Measurements from ENCODE around the gene MAN1A2. TPM values are rescaled to one million over a fixed set of nuclear protein-coding genes. Genes with fewer than 3 reads are reported as not detected.

MAN1A2 gene
- total and polyA plus RNA-seq, 9 of the 15 experiments (the other 6 are each of a cell fraction or from before 2014, with no cell fraction given), result 4.2 to 38.4 (median 18.7) TPM

DNA sequence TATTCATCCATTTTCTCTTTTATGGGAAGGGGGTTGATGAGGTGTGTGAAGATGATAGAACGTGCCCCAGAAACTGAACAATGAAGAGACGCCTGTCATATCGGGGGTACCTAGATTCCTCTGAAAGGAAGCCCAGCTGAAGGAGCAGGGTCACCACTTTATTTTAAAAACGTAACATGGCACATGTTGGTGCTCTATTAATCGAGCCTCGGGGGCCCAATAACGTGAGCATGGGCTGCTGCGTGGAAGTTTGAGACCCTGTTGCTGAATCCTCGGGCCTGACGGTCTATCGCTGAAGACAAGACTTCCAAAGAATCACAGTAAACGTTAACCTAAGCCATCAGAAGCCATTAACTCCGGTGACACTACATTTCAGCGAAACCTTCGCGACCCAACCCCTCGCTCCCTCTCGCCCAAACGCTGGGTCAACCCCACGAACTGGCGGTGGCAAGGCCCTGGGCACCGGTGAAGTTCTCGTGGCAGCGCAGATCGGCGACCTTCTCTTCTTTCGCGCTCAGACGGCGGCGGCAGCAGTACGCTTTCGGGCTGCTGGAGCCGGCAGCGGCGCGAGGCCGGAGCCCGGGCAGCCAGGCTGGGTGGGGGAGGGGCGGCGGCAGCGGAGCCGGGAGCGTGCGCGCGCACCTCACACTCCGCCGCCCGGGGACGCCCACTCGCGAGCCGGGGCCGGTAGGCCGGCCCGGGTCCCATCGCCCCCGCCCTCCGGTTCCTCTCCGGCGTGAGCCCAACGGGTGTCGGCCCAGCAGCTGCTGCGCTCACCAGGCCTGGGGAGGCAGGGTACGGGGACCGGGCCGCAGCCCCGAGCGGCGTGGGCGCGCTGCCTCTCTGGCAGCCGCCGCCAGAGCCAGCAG lies 838 bp upstream of the MAN1A2 start (continued):
- TF ChIP-seq ZMIZ1 (IDR thresholded peaks at IDR 0.05; ENCODE audit: low read depth in 2 of 2, low read length in 2 of 2) (no peak), NFRKB (IDR thresholded peaks at IDR 0.05; ENCODE audit: low read depth) (peak; percentile 52), HNRNPL (IDR thresholded peaks at IDR 0.05; ENCODE audit: low read depth, low read length) (peak; percentile 53; the same call in 1 of the 2 replicates), NONO (IDR thresholded peaks at IDR 0.05; ENCODE audit: low read depth in 2 of 2, low read length in 1 of 2) (peak; percentile 55 to 58; a peak in 2 of 4 replicates), PTBP1 (IDR thresholded peaks at IDR 0.05; ENCODE audit: low read depth, low read length) (no peak), ZNF277 (CRISPR knock-in tag; IDR thresholded peaks at IDR 0.05; ENCODE audit: borderline replicate concordance) (no peak), PRDM10 (IDR thresholded peaks at IDR 0.05; ENCODE audit: partially characterized antibody) (no peak), HINFP (tag; conservative IDR thresholded peaks at IDR 0.05; ENCODE audit: low read depth) (no peak), POLR2AphosphoS5 (IDR thresholded peaks at IDR 0.05; ENCODE audit: control insufficient read depth, insufficient read depth, low read depth, low read length) (peak; percentile 66; the same call in 1 of the 2 replicates), TAL1 (IDR thresholded peaks at IDR 0.05) (no peak), GTF2A2 (tag; IDR thresholded peaks at IDR 0.05) (no peak), CHD4 (IDR thresholded peaks at IDR 0.05; ENCODE audit: insufficient read depth, insufficient replicate concordance, low read depth, low read length, poor library complexity, severe bottlenecking) (no peak), ZFP30 (CRISPR knock-in tag; IDR thresholded peaks at IDR 0.05; ENCODE audit: borderline replicate concordance) (no peak), ZNF717 (CRISPR knock-in tag; IDR thresholded peaks at IDR 0.05) (no peak)

Data from K562 (cell line).